ENCODE results near the gene PPM1J.
"Not testable (repeated sequence)": the region's sequence is repeated elsewhere in the genome, so short reads cannot be mapped to it uniquely, and the experiment has no call there.

PPM1J gene

GRCh38 chr1:112729909-112730308 is 14.8 kb upstream of the PPM1J start:
- Mint-ChIP-seq H3K36me3 (ENCODE audit: insufficient read depth) (no peaks in the 10 kb centered on the region), H3K9me3 (no peaks in the 10 kb centered on the region), H3K4me3 (no peak overlapping the region), H3K27me3 (peaks cover 21% of the 10 kb centered on the region), H3K27ac (ENCODE audit: low read depth) (no peak overlapping the region), H3K4me1 (no peaks in the 10 kb centered on the region)
- ATAC-seq (replicated peaks; ENCODE audit: extremely low read depth, poor library complexity, severe bottlenecking) (no peak), DNase-seq (ENCODE audit: low spot score in 2 of 2) (no peak)

- H3K27me3 Mint-ChIP-seq = peaks cover 12% of the 10 kb centered on the region
- H3K4me1 Mint-ChIP-seq; H3K4me3 Mint-ChIP-seq; H3K9me3 Mint-ChIP-seq; H3K27ac Mint-ChIP-seq (ENCODE audit: low read depth); H3K36me3 Mint-ChIP-seq (ENCODE audit: insufficient read depth); ATAC-seq (replicated peaks; ENCODE audit: extremely low read depth, poor library complexity, severe bottlenecking); DNase-seq (ENCODE audit: low spot score in 2 of 2): not testable (repeated sequence)
These were observed 13.9 kb upstream of the PPM1J start for GRCh38 chr1:112729011-112729410.

DNA sequence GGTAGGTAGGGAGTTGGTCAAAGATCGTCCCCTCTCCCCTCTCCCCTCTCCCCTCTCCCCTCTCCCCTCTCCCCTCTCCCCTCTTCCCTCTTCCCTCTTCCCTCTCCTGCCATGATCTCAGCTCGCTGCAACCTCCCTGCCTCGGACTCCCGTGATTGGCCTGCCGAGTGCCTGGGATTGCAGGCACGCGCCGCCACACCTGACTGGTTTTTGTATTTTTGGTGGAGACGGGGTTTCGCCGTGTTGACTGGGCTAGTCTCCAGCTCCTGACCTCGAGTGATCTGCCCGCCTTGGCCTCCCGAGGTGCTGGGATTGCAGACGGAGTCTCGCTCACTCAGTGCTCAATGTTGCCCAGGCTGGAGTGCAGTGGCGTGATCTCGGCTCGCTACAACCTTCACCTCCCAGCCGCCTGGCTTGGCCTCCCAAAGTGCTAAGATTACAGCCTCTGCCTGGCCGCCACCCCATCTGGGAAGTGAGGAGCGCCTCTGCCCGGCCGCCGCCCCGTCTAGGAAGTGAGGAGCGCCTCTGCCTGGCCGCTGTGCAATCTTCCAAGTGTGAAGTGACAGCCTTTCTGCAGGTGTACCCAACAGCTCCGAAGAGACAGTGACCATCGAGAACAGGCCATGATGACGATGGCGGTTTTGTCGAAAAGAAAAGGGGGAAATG is 13.3 kb upstream of the PPM1J start:
- peaks cover 12% of the 10 kb centered on the region for H3K27me3 Mint-ChIP-seq
- H3K4me3 Mint-ChIP-seq; H3K27ac Mint-ChIP-seq (ENCODE audit: low read depth); H3K9me3 Mint-ChIP-seq; ATAC-seq (replicated peaks; ENCODE audit: extremely low read depth, poor library complexity, severe bottlenecking); H3K36me3 Mint-ChIP-seq (ENCODE audit: insufficient read depth); H3K4me1 Mint-ChIP-seq; DNase-seq (ENCODE audit: low spot score in 2 of 2): not testable (repeated sequence)

GRCh38 chr1:112727716-112728115 is 12.6 kb upstream of the PPM1J start:
- H3K9me3 Mint-ChIP-seq = no peaks in the 10 kb centered on the region
- peaks cover 12% of the 10 kb centered on the region for H3K27me3 Mint-ChIP-seq
- no peak for DNase-seq (ENCODE audit: low spot score in 2 of 2)
- ATAC-seq (replicated peaks; ENCODE audit: extremely low read depth, poor library complexity, severe bottlenecking) = no peak
- no peak overlapping the region for H3K4me3 Mint-ChIP-seq
- no peaks in the 10 kb centered on the region for H3K4me1 Mint-ChIP-seq
- H3K36me3 Mint-ChIP-seq (ENCODE audit: insufficient read depth) = no peaks in the 10 kb centered on the region
- H3K27ac Mint-ChIP-seq (ENCODE audit: low read depth) = no peak overlapping the region

DNA sequence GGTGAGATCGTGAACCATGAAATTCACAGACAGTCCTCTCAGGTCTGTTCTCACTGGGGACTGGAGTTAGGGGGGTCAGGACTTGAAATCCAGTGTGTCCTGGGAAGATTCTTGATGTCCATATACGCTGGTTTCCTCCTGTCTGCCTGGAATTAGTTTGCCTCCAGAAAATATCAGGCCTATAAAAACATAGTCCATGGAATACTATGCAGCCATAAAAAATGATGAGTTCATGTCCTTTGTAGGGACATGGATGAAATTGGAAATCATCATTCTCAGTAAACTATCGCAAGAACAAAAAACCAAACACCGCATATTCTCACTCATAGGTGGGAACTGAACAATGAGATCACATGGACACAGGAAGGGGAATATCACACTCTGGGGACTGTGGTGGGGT is 9.1 kb upstream of the PPM1J start:
- not testable (repeated sequence) for H3K27ac Mint-ChIP-seq (ENCODE audit: low read depth); H3K4me3 Mint-ChIP-seq; H3K4me1 Mint-ChIP-seq; ATAC-seq (replicated peaks; ENCODE audit: extremely low read depth, poor library complexity, severe bottlenecking); DNase-seq (ENCODE audit: low spot score in 2 of 2); H3K36me3 Mint-ChIP-seq (ENCODE audit: insufficient read depth); H3K9me3 Mint-ChIP-seq
- peaks cover 26% of the 10 kb centered on the region for H3K27me3 Mint-ChIP-seq

DNA sequence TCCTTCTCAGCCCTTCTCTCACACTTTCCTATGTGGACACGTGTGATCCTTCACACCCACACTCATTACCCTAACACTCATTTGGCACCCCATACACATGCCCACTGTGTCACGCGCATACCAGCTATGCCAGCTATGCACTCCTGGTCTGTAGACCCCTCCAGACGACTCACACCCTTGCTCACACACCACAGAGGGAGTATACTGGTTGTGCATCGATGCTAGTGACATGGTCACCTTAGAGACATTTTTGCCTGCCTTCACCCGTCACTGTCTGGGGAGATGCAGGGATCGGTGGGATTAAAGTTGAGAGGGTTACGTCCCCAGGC is 8.3 kb upstream of the PPM1J start:
- H3K27me3 Mint-ChIP-seq = peaks cover 34% of the 10 kb centered on the region
- no peaks in the 10 kb centered on the region for H3K9me3 Mint-ChIP-seq
- DNase-seq (ENCODE audit: low spot score in 2 of 2) = no peak
- H3K36me3 Mint-ChIP-seq (ENCODE audit: insufficient read depth) = no peaks in the 10 kb centered on the region
- peaks cover 7% of the 10 kb centered on the region for H3K4me1 Mint-ChIP-seq
- ATAC-seq (replicated peaks; ENCODE audit: extremely low read depth, poor library complexity, severe bottlenecking) = no peak
- H3K27ac Mint-ChIP-seq (ENCODE audit: low read depth) = no peak overlapping the region
- H3K4me3 Mint-ChIP-seq = no peak overlapping the region

DNA sequence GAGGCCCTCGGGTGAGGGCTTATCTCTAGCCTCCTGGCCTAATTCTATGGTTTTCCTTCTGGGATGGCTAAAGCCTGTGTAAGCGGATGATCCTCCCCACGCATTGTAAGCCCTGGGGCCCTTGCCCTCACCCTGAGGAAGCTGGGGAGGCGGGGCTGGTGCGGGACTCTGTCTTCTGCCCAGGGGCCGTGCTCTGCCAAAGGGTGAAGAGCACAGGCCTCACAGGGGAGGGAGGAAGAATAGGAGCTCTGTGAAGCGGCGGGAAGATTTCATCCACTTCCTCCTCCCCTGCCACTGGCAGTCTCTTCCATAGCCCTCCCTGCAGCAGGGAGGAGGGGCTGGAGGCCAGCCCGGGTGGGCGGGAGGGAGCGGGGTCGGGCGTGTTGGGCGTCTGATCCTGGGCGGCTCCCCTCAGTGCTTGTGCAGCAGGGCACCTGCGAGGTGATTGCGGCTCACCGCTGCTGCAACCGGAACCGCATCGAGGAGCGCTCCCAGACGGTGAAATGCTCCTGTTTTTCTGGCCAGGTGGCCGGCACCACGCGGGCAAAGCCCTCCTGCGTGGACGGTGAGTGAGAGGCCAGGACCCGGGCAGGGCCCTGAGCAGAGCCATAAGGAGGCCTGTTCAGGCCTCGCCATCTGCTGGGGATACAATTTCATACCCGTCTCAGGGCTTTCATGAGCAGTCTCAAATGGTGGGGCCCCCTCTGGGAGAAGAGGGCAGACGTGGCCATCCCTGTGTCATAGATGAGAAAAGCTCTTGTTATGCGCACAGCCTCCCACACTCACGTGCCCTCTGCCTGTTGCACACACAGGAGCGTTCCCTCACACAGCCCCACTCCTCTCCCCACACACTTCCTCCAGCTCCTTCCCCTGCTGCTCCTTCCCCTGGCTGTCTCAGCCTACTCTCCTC is 7.7 kb upstream of the PPM1J start:
- Mint-ChIP-seq H3K27ac (ENCODE audit: low read depth) (no peak overlapping the region), H3K36me3 (ENCODE audit: insufficient read depth) (no peaks in the 10 kb centered on the region), H3K4me1 (peaks cover 9% of the 10 kb centered on the region), H3K27me3 (peaks cover 34% of the 10 kb centered on the region), H3K4me3 (no peak overlapping the region), H3K9me3 (no peaks in the 10 kb centered on the region)
- ATAC-seq (replicated peaks; ENCODE audit: extremely low read depth, poor library complexity, severe bottlenecking) (no peak), DNase-seq (ENCODE audit: low spot score in 2 of 2) (no peak)

DNA sequence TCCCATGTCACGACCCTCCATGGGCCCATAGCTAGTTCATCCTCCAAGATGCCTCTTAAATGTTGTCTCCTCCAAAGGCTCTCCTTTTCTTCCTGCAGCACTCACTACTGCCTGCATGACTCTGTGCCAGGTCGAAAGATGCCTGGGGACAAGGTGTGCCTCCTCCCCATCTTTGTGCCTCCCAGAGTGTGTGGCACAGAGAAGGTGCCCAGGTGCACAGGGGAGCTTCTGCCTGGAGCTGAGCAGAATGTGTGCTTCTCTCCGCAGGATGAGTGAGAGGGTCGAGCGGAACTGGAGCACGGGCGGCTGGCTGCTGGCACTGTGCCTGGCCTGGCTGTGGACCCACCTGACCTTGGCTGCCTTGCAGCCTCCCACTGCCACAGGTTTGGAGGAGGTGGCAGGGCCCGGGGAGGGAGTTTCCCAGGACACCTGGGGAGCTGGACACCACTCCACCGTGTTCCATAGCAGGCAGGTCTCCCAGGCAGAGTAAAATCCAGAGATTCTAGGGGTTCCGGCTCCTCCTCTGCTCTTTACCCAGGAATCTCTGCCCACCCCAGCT is 6.9 kb upstream of the PPM1J start:
- no peak for ATAC-seq (replicated peaks; ENCODE audit: extremely low read depth, poor library complexity, severe bottlenecking)
- DNase-seq (ENCODE audit: low spot score in 2 of 2) = no peak
- Mint-ChIP-seq H3K36me3 (ENCODE audit: insufficient read depth) (no peaks in the 10 kb centered on the region), H3K9me3 (no peaks in the 10 kb centered on the region), H3K27ac (ENCODE audit: low read depth) (no peak overlapping the region), H3K4me3 (no peak overlapping the region), H3K4me1 (peaks cover 9% of the 10 kb centered on the region), H3K27me3 (peaks cover 34% of the 10 kb centered on the region)

- H3K9me3 Mint-ChIP-seq; DNase-seq (ENCODE audit: low spot score in 2 of 2); H3K27ac Mint-ChIP-seq (ENCODE audit: low read depth); ATAC-seq (replicated peaks; ENCODE audit: extremely low read depth, poor library complexity, severe bottlenecking); H3K4me3 Mint-ChIP-seq; H3K36me3 Mint-ChIP-seq (ENCODE audit: insufficient read depth): not testable (repeated sequence)
- H3K27me3 Mint-ChIP-seq = peaks cover 34% of the 10 kb centered on the region
- peaks cover 12% of the 10 kb centered on the region for H3K4me1 Mint-ChIP-seq
These were observed 6.2 kb upstream of the PPM1J start for GRCh38 chr1:112721294-112721693.

DNA sequence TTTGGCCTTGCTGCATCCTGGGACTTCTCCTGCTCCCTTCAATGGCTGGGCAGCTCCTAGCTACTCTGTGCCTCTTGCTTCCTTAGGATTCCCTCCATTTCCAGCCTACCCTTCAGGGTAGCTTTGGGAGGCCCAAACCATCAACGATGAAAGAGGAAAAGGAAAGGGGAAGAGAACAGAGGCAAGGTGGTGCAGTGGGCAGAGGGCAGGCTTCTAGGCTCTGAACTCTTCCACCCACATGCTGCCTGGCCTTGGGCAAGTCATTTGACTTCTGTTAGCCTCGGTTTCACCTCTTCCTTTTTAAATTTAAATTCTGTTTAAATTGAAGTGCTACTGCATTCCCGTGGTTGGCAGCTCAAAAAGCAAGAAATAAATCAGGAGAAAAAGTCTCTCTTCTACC is 5.7 kb upstream of the PPM1J start:
- DNase-seq (ENCODE audit: low spot score in 2 of 2) = no peak
- H3K27ac Mint-ChIP-seq (ENCODE audit: low read depth) = no peak overlapping the region
- no peak for ATAC-seq (replicated peaks; ENCODE audit: extremely low read depth, poor library complexity, severe bottlenecking)
- H3K27me3 Mint-ChIP-seq = peaks cover 34% of the 10 kb centered on the region
- H3K4me1 Mint-ChIP-seq = peaks cover 17% of the 10 kb centered on the region
- H3K4me3 Mint-ChIP-seq = no peak overlapping the region
- peaks cover 2% of the 10 kb centered on the region for H3K36me3 Mint-ChIP-seq (ENCODE audit: insufficient read depth)
- H3K9me3 Mint-ChIP-seq = no peaks in the 10 kb centered on the region

DNA sequence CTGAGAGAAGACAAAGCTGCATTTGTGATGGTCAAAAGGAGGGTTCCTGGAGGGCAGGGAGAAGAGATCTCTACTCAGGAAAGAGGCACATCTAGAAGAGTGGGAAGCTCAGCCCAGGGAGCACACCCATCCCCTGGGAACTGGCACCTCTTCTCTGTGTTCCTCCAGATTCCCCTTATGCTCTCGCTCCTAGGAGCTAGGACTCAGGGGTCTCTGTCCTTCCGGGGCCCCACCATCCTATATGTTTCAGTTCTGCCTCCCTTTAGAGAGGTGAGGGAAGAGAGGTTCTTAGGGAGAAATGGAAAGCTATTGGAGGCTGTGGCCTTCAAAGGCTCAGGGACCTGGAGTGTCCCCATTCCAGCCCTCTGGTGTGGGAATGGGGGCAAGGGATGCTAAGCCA is 4.6 kb upstream of the PPM1J start:
- H3K27me3 Mint-ChIP-seq = peaks cover 34% of the 10 kb centered on the region
- ATAC-seq (replicated peaks; ENCODE audit: extremely low read depth, poor library complexity, severe bottlenecking) (no peak), DNase-seq (ENCODE audit: low spot score in 2 of 2) (no peak)
- H3K36me3 Mint-ChIP-seq (ENCODE audit: insufficient read depth) = peaks cover 4% of the 10 kb centered on the region
- peaks cover 23% of the 10 kb centered on the region for H3K4me1 Mint-ChIP-seq
- no peak overlapping the region for H3K27ac Mint-ChIP-seq (ENCODE audit: low read depth)
- H3K4me3 Mint-ChIP-seq = no peak overlapping the region
- no peaks in the 10 kb centered on the region for H3K9me3 Mint-ChIP-seq

- Mint-ChIP-seq H3K27me3 (peaks cover 33% of the 10 kb centered on the region), H3K27ac (ENCODE audit: low read depth) (no peak overlapping the region), H3K36me3 (ENCODE audit: insufficient read depth) (peaks cover 5% of the 10 kb centered on the region), H3K9me3 (no peaks in the 10 kb centered on the region), H3K4me1 (peaks cover 26% of the 10 kb centered on the region), H3K4me3 (no peak overlapping the region)
- DNase-seq (ENCODE audit: low spot score in 2 of 2) (peak; percentile 42 to 54), ATAC-seq (replicated peaks; ENCODE audit: extremely low read depth, poor library complexity, severe bottlenecking) (no peak)
These were observed 3.7 kb upstream of the PPM1J start for GRCh38 chr1:112718691-112719418.

Measured in central memory CD8-positive, alpha-beta T cell (primary cell).